SK-N-DZ (cell line): ENCODE data around the gene RNF207.

Experiments used
- DNase-seq: peaks from one replicate; pipeline ENCODE4 v3.0.0-alpha.2; 2015; ENCODE audit warnings: low spot score

Gene RNF207

GRCh38 chr1:6174621-6175410 lies 31.1 kb upstream of the RNF207 start:
- no peak for DNase-seq

- no peak for DNase-seq
Observed at GRCh38 chr1:6175411-6175828, 30.5 kb upstream of the RNF207 start.

GRCh38 chr1:6176779-6177178 lies 29.1 kb upstream of the RNF207 start:
- DNase-seq: no peak

- DNase-seq: no peak
Observed at GRCh38 chr1:6177681-6178380, 28.1 kb upstream of the RNF207 start.

- DNase-seq: no peak
Observed at GRCh38 chr1:6178751-6179563, 27.0 kb upstream of the RNF207 start.

GRCh38 chr1:6179564-6180175 lies 26.2 kb upstream of the RNF207 start:
- DNase-seq: no peak

GRCh38 chr1:6180268-6180706 lies 25.6 kb upstream of the RNF207 start, which contains the start of gene CHD5:
Gene CHD5 (minus strand): TSS chr1:6180321. CDS start chr1:6180023, 298 bp downstream.
- no peak for DNase-seq

GRCh38 chr1:6180707-6181311 lies 25.1 kb upstream of the RNF207 start:
- DNase-seq: no peak

- no peak for DNase-seq
Observed at GRCh38 chr1:6181347-6181770, 24.6 kb upstream of the RNF207 start.

GRCh38 chr1:6183520-6183989 lies 22.4 kb upstream of the RNF207 start:
- no peak for DNase-seq

- DNase-seq: no peak
Observed at GRCh38 chr1:6184083-6184783, 21.7 kb upstream of the RNF207 start.

GRCh38 chr1:6185151-6185550 lies 20.8 kb upstream of the RNF207 start:
- DNase-seq: no peak

GRCh38 chr1:6185635-6186382 lies 20.1 kb upstream of the RNF207 start:
- DNase-seq: no peak

GRCh38 chr1:6188466-6188865 lies 17.5 kb upstream of the RNF207 start:
- DNase-seq: no peak

GRCh38 chr1:6191968-6192367 lies 14.0 kb upstream of the RNF207 start:
- no peak for DNase-seq

- no peak for DNase-seq
Observed at GRCh38 chr1:6197746-6198427, 8.0 kb upstream of the RNF207 start.

GRCh38 chr1:6198646-6199297 lies 7.1 kb upstream of the RNF207 start:
- DNase-seq: no peak
